Activated CD4-positive, alpha-beta T cell treated with anti-CD3 and anti-CD28 coated beads for 48 hours (primary cell): ENCODE data around the gene JPT1.
A peak's percentile ranks its signal among the peaks of the same experiment; 100 is the strongest.
"Not testable (repeated sequence)": the region's sequence is repeated elsewhere in the genome, so short reads cannot be mapped to it uniquely, and the experiment has no call there.

Source experiments
- DNase-seq: peaks from one replicate; pipeline ENCODE4 v3.0.0-alpha.2; 2020

Gene JPT1

DNA sequence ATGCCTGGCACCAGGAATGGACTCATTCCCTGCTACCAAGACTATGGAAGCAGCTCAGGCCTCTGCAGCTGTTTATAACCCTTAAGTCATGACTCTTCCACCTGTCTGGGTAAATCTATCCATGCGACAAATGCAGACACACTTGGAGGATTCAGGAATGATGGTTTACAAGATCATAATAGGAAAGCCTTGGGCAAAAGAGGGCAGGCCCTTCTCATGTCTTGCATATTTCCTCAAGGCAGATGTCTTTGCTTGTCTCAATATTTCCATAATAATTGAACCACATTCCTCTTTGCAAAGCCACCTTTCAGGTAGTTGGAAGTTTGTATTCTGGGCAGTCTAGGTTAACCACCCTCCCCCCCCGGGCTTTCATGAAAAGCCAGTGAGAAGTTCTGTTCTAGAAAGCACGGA, 884 bp upstream of the JPT1 start:
- DNase-seq: no peak

DNA sequence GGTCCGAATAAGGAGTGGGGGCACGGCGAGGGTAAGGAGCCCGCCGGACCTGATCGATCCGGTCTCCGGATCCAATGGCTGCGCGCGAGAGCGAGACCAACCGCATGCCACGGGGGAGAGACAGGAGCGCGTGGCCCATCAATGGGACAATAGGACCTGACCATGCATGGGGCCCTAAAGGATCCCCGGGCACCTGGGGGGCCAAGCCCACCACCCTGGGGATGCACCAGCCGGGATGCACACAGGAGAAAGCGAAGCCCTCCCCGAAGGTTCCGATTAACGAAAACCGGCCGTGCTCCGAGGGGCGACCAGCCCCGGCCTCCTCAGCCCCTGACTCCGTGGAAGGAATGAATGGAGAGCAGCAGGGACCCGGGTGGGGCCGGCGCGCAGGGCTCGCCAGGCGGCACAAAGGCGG, 525 bp downstream of the JPT1 start:
- peak; percentile 57 for DNase-seq

GRCh38 chr17:75152922-75153779, 1.2 kb downstream of the JPT1 start:
- peak; percentile 48 for DNase-seq

DNA sequence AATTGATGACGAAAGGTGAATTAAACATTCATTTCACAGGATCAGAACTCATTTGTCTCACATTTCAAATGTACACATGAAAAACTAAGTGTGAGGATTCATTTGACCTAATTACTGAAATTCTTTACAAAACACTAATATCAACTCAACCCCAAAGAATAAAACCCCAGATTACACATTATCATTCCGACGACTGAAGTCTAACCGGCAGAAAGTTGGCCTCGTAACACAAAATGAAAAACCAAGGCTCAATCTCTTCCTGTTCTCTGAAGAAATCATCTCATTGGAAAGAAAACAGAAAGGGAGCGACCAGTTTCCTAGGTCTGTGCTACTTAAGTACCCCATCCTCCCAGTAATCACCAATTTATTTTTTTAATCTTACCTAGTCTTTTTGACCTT, 1.8 kb downstream of the JPT1 start:
- no peak for DNase-seq

DNA sequence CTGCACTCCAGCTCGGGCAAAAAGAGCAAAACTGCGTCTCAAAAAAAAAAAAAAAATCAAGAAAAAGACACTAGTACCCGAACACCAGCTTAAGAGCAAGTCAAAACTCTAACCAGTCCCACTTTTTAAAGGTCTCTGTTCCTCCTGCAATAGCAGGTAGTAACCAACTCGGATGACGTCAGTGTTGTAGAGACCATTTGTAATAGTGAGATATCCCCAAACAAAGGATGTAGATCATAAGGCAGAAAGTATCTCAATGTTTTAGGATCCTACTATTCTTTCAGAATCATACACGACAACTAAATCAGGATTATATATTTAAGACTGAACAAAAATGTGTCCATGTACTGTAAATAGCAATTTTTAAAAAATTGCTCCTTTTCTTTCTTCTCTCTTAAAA, 2.4 kb downstream of the JPT1 start:
- no peak for DNase-seq

DNA sequence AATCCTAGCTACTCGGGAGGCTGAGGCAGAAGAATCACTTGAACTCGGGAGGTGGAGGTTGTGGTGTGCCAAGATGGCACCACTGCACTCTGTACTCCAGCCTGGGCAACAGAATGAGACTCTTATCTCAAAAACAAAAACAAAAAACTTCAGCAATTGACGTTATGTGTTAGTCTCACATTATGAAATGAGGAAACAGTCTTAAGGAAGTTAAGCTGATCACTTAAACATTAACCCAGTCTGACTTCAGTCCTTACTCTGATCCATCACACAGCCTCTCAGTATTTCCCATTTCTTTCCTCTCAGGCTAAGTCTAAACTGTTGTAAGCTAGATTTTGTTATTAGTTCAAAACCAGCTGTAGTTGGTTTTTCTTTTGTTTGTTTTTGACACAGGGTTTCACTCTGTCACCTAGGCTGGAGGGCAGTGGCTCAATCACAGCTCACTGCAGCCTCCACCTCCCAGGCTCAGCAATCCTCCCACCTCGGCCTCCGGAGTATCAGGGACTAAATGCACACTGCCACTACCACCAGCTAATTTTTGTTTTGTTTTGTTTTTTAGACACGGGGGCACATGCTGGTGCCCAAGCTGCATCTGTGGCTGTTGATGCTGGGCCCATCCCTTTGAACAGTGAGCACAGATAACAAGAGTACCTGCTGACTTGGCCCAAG, 6.3 kb downstream of the JPT1 start:
- no peak for DNase-seq

GRCh38 chr17:75146592-75146991, 7.7 kb downstream of the JPT1 start:
- DNase-seq: no peak

- no peak for DNase-seq
Observed at GRCh38 chr17:75144816-75145512, 9.3 kb downstream of the JPT1 start.

- no peak for DNase-seq
Observed at GRCh38 chr17:75142236-75142971, 11.9 kb downstream of the JPT1 start.

DNA sequence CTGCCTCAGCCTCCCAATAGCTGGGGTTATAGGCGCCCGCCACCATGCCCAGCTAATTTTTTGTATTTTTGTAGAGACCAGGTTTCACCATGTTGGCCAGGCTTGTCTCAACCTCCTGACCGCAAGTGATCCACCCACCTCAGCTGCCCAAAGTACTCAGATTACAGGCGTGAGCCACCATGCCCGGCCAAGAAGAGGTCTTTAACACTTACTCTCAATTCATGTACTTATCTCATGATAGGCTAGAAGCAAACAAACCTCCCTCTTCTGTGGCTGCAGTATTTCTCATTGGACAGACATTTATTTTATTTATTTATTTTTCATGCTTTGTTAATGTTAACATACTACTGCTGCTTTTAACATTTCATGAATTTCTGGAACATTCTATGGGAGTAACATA, 15.8 kb downstream of the JPT1 start:
- no peak for DNase-seq

GRCh38 chr17:75137762-75138161, 16.6 kb downstream of the JPT1 start:
- not testable (repeated sequence) for DNase-seq

- DNase-seq: no peak
Observed at GRCh38 chr17:75135946-75136345, 18.4 kb downstream of the JPT1 start.

- DNase-seq: no peak
Observed at GRCh38 chr17:75135452-75135851, 18.9 kb downstream of the JPT1 start.

DNA sequence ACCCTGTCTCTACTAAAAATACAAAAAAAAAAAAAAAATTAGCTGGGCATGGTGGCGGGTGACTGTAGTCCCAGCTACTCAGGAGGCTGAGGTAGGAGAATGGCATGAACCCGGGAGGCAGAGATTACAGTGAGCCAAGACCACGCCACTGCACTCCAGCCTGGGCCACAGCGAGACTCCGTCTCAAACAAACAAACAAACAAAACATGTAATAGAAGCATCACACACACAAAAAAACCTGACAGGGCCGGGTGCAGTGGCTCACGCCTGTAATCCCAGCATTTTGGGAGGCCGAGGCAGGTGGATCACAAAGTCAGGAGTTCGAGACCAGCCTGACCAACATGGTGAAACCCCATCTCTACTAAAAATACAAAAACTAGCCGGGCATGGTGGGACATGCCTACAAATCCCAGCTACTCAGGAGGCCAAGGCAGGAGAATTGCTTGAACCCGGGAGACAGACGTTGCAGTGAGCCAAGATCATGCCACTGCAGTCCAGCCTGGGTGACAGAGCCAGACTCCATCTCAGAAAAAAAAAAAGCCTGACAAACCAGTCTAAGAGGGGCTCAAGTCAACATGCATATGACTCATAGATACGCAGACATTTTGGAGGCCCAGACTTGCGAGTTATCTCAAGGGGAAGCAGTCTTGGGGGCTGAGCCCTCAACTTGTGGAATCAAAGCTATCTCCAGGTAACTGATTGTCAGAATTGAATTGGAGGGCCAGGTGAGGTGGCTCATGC, 20.5 kb downstream of the JPT1 start:
- DNase-seq: not testable (repeated sequence)

DNA sequence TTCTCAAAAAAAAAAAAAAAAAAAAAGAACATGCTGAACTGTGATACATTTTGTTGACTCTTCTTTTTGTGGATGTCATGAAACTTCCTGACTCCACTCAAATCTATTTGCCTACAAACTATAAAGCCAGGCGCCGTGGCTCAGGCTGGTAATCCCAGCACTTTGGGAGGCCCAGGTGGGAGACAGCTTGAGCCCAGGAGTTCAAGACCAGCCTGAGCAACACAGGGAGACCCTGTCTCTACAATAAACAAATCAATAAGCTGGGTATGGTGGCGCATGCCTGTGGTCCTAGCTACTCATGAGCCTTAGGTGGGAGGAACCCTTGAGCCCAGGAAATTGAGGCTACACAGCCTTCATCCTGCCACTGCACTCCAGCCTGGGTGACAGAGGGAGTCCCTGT, 21.3 kb downstream of the JPT1 start:
- no peak for DNase-seq

GRCh38 chr17:75132018-75133000, 22.0 kb downstream of the JPT1 start:
- not testable (repeated sequence) for DNase-seq

GRCh38 chr17:75131278-75132017, 22.9 kb downstream of the JPT1 start, which contains the start of gene NT5C:
Gene NT5C (minus strand): TSS chr17:75131742. CDS start chr17:75131707, 35 bp downstream.
- DNase-seq: peak; percentile 83

- DNase-seq: peak; percentile 64
Observed at GRCh38 chr17:75130632-75131277, 23.6 kb downstream of the JPT1 start.

GRCh38 chr17:75130059-75130631, 24.2 kb downstream of the JPT1 start:
- DNase-seq: no peak
